ENCODE results near the gene CPNE8. TPM values are rescaled to one million over a fixed set of nuclear protein-coding genes. Genes with fewer than 3 reads are reported as not detected.

The CPNE8 gene
- total RNA-seq, 1 donor from 2014 or later, result 21.2 TPM

DNA sequence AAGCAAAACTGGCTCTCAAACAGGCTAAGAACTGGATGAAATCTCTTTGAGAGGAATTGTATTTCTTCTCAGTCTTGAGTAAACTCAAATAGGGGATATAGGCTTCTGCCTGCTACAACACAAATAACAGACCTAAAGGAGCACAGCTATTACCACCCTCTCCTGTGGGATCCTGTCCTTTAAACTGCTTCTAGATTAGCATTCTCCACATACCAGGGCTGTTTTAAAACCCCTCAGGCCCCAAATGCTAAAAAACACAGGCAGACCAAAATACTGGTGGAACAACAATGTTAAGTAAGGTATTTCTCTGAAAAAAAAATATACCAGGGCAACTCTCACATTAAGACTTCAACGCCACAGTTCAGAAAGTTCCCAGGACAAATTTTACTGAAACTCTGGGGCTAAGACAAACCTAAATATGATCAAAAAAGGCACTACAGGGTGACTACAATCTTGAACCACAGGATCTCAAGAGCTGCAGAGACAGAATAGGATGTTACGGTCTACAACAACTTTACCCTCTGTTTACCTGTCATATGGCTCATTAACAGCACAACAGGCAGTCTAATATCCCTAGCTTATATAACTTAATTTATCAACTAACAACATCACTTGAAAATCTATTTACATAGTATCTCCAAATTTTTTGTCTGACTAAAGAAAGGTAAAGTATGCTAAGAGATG, 7.2 kb downstream of the CPNE8 start:
- no peak for DNase-seq (ENCODE audit: extremely low read depth, low read depth, low spot score)

DNA sequence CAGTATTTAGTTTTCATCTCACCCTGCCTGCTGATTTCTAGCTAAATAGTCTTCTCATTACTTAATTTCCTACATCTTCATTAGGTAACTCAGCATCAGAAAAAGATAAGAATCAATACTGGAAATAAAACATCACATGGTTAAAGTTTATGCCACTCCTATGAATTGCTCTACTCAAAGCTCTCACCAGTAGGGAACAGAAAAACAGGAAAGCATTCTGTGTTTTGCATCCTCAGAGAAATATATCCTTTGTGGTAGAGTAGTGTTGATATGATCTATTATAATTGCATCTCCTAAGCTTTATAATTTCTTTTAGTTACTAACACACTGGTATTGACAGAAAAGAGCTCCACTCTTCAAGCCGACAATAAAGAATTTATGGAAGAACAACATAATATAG, 9.9 kb downstream of the CPNE8 start:
- no peak for DNase-seq (ENCODE audit: extremely low read depth, low read depth, low spot score)

DNA sequence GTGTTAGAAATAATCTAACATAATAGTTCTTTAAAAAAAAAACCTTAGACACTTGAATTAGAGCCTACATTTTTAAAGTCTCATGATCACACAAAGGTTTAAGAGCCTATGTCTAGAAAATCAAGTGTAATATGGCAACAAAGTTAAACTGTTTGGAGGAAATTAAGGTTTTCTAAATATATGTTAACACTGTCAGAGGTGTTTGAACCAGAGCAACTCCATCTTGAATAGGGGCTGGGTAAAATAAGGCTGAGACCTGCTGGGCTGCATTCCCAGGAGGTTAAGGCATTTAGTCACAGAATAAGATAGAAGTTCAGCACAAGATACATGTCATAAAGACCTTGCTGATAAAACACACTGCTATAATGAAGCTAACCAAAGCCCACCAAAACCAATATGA, 12.4 kb downstream of the CPNE8 start:
- DNase-seq (ENCODE audit: extremely low read depth, low read depth, low spot score), result no peak

DNA sequence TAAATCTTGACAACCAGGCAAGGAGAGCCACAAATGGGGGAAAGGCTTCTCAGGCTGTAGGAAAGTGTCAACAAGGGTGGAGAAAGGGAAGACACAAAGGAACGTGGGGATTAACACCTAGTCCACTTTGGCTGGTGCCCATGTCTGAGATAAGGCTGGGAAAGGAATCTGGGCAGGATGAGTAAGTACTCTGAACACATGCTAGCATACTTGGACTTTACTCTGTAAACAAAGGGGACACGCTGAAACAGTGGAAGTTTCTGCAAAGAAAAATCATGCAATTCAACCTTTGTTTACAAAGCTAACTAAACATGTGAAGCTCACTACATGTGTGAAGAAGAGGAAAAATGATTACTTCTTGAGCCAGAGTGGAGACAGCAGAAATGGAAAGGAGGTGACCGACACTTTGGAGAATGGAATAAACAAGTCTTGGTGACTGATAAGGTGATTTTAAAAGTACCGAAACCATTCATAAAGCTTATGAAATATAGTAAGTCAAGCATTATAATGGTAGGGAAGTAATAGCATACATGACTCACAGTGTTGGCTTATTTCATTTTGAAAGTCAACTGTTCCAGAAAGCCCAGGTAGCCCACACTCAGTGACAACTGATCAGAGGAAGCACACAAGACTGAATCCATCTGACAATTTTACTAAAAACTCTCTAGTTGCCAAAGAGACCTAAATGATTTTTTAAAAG, 13.2 kb downstream of the CPNE8 start:
- no peak for DNase-seq (ENCODE audit: extremely low read depth, low read depth, low spot score)

DNA sequence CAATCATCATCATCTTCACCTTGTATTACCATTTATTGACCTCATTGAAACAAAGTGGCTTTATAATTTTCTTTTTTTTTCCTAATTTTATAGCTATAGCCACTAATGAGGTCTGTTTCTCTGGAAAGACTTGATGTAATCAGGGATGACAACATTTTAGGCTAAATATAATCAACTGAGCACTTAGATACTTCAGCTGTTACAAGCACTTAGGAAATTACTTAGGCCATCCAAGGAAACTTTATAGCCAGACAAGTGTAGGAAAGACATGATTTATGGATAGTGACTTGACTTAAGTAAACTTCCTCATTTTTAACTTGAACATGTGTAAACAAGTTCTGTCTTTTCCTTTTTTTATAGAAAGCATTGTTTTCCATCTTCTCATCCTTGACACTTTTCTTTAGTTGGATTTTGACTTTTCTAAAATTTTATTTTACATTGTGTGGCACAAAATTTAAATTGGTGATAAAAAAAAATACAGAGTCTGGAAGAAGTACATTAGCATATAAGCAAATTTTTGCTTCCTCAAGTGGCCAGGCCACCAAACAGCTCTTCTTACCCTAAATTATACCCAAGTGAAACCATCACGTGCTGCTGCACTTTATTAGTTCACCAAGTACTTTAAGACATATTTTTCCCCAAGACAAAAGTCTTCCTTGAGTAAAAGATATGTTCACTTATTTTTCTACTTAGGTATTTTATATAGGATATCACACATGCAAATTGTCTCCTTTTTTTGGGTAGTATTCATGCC, 15.1 kb downstream of the CPNE8 start:
- no peak for DNase-seq (ENCODE audit: extremely low read depth, low read depth, low spot score)

DNA sequence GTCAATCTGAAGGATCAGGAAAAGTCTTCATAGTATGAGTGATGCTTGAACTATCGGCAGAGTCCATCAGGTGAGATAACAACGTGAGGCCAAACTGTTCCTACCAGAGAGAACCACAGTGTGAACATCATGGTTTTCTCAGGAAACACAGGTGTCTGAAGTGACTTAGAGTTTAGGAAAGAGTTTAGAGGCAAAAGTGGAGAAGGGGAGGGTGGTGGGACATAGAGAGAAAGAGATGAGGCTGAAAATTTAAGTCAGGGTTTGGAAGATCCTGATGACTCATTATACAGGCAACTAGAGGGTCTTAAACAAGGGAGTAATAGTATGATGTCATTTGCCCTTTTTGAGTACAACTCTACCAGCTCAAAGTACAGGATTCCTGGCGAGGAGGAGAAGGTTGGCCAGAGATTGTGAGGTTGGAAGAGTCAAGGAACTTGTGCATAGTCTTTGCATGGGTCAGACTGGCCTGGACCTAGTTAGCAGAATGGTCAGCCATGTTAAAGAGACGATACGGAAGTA, 16.0 kb downstream of the CPNE8 start:
- no peak for DNase-seq (ENCODE audit: extremely low read depth, low read depth, low spot score)

DNA sequence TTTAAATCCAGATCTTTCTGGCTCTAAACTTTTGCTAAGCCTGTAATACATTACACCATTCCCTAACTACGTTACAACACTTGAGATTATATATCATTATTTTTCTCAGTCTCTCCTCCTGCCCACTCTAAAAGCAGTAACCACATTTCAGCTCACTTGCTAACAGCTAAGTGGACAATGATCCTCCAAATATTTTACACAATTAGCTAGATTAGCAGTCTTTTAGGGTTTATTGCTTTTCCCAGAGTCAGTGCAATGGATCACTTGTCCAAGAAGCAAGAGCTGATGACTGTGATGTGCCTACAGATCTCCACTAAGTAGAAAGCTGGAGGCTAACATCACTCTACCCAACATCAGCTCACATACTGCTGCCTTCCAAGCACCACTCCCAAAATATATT, 17.6 kb downstream of the CPNE8 start:
- DNase-seq (ENCODE audit: extremely low read depth, low read depth, low spot score), result no peak

DNA sequence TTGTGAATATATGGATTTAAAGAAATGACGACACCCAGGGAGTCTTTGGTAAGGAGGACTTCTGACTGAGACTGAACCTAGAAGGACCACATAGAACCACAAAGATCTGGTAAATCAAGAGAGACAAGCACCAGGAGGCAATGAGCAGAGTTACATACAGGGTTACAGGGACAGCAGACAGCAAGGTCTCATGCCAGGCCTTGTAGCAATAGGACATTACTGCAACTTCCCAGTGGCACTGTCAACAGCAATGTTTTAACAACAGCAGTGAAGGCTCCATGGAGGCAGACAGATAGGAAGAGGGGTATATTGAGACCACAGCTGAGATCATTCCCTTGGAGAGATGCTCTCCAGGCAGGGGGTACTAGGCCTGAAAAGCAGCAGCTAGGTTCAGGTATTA, 18.5 kb downstream of the CPNE8 start:
- no peak for DNase-seq (ENCODE audit: extremely low read depth, low read depth, low spot score)

DNA sequence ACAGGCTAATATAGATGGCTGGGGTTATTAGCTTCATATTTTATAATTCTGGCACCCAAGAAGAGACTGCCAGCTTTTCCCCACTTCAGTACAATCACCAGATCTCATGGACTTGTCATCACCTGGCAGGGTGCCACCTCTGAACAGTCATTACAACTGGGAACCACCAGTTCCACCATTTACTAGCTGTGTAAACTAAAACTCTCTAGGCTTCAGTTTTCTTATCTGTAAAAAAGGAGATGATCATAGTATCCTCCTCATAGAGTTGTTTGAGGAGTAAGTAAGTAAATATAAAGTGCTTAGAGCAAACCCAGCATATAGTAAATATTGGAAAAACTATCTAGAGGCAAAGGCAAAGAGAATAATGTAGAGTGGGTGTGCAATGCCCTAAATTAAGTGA, 19.3 kb downstream of the CPNE8 start:
- DNase-seq (ENCODE audit: extremely low read depth, low read depth, low spot score), result no peak

DNA sequence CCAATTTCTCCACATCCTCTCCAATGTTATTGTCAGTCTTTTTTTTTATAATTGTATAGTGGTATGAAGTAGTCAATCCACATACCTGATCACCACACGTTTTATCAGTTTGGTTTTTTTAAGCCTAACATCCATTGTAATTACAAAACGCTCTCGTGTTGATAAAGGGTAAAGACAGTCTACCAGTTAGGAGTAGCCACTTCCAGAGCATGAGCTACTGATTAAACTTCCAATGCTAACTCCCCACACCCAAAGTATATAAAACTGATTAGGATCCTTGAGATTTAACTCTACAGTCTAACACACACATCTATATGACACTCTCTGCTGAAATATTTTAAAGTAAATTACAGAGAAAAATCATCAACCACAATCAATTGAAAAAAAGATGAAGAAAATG, 20.7 kb downstream of the CPNE8 start:
- no peak for DNase-seq (ENCODE audit: extremely low read depth, low read depth, low spot score)

DNA sequence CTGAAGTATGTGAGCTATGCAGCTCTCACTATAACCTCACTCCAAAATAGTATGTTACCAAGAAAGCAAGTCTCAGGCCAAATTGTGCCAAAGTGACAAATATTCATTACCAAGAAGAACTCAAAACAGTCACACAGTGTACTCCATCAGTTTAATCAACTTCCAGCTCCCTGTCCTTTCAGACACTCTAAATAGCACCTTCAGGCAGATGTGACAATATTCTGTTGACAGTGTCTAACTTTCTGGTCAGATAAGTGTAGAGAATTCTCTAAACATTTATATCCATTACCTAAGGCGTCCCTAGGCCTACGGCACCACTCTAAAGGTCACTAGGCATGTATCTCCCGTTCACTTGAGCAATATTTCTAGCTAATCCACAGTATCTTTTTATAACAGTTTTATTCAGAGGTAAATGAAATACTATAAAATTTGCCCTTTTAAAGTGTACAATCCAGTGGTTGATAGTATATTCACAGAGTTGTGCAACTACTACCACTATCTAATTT, 21.7 kb downstream of the CPNE8 start:
- no peak for DNase-seq (ENCODE audit: extremely low read depth, low read depth, low spot score)

DNA sequence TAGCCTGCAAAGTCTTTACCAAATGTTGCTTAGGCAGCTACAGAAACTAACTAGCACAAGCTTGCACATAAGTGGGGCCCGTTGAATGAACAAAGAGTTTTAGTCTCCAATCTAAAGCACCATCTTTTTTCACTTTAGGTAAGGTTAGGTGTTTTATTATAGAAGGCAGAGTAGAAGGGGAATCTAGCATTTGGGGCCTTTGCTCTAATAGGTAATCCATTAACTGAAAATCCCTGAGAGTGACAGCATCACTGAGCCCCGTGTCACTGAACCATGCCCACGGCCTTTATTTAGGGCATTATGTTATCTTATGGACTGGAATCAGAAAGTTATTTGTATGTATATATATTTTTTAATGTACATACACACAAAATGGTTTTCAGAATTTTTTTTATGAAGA, 25.1 kb downstream of the CPNE8 start:
- no peak for DNase-seq (ENCODE audit: extremely low read depth, low read depth, low spot score)

DNA sequence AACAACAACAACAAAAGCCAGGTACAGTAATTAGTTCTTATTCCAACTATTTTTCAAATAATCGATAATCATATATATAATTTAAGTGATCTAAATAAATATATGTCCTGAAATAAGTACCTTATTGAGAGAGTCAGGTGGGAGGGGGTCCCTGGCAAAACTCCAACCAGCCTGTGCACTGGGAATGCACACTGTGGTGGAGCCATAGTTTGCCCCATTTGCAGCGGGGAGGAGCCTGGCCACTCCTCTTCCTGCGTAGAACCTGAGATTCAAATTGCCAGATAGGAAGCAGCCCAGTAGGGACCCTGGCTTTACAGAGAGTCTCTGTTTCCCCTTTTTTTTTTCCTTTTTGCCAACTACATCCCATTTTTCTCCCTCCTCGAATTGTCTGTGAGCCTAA, 26.4 kb downstream of the CPNE8 start:
- DNase-seq (ENCODE audit: extremely low read depth, low read depth, low spot score), result no peak

DNA sequence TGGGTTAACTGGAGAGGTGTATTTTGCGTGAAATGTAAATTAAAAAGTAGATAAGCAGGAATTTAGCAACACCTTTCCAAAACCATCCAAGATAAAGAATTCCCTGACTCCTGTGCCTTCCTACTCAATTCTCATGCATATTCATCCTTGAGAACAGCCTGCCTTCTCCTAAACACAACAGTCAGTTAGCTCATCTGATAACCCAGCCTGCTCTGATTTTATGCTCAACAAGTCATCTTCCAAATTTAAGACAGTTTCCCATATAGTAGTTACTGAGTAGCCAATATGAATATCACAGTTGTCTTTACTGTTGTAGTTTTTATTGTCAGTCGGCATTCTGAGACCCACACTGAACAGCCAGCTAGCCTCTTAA, 27.1 kb downstream of the CPNE8 start:
- no peak for DNase-seq (ENCODE audit: extremely low read depth, low read depth, low spot score)

DNA sequence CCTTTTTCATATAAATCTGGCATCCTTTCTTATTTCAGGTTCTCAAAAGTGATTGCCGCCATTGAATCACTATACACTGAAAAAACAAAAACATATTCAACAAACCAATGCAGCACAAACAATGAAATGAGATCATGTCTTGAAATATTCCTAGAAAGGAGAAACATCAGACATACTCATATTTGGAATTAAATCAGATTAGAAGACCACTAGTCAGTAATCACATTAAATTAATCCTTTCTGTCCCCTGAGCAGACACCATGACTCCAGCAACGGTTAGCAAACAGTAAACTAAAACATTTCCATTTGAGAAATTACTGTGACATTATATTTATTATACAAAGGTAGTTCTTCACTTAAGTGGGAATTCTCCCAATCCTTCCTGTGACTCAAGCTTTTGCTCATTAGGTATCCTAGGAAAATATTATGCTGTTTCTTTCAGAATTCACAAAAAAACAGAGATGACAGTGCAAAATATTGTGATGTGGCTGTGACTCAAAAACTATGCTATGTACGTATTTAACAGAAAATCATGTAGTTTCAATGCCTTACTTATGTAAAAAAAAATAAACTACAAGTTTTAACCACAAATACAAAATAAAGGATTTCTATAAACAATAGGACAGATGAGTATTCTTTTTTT, 29.7 kb downstream of the CPNE8 start:
- DNase-seq (ENCODE audit: extremely low read depth, low read depth, low spot score), result peak; percentile 52

DNA sequence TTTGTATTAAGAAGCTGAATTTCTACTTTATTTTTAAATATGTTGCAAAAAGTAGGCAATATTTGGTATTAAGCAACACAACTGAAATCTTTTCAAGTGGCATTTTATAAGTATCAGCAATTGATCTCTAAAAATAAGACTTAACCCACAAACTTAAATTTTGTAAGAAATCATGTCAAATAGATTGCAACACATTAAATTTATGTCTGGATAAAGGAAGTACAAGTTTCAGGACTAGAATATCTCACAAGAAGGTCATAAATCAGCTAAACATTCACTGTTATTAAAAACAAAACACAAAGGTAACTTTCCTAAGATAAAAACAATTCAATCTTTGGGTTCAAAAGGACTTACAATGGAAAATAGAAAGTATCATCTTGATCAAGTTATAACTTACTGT, 32.8 kb downstream of the CPNE8 start:
- no peak for DNase-seq (ENCODE audit: extremely low read depth, low read depth, low spot score)

DNA sequence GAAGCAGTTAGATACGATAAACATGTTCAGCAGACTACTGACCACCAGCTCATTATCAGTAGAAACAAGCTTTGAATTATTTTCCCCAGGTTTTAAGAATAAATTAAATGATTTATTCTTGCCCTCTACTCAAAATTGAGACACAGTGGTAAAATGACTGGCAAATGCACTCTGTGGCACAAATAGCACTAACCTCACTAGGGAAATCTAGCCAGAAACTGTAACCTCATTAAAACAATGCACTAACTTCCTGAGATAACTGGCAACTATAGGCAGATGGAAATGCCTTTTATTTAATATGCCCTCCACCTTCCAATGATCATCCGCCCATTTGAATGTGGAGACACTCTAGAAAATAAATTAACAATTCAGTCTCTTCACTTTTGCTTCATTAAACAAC, 33.2 kb downstream of the CPNE8 start:
- no peak for DNase-seq (ENCODE audit: extremely low read depth, low read depth, low spot score)

DNA sequence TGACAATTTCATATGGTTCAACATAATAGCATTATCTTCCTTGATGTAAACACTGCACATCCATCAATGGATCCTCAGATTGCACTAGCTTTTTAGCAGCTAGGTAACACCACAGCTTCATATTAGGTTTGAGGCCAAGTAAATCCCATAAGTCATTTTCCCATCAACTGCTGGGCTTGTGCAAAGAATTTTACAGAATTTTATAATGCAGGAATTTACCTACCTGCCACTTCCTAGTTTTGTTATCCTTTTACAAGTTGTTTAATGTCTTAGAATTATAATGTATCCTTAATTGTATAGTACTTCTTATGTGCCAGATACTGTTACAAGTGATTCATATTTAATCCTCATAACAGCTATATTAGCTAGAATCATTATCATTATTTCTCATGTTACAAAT, 36.4 kb downstream of the CPNE8 start:
- no peak for DNase-seq (ENCODE audit: extremely low read depth, low read depth, low spot score)

DNA sequence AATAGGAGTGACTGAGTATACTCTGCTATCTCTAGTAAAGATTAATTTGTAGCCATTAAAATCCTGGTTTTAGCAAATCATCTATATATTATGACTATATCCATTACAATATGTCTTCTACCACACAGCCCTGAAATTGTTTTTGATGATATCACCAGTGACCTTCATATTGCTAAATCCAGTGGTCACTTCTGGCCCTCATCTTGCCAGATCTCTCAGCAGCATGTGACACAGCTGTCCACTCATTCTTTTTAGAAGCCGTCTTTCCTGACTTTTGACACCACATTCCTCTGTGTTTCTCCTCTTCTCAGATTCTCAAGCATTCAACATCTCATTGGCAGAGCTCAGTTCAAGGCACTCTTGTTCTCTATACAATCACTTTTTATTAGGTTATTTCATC, 54.9 kb downstream of the CPNE8 start:
- DNase-seq (ENCODE audit: extremely low read depth, low read depth, low spot score), result no peak

DNA sequence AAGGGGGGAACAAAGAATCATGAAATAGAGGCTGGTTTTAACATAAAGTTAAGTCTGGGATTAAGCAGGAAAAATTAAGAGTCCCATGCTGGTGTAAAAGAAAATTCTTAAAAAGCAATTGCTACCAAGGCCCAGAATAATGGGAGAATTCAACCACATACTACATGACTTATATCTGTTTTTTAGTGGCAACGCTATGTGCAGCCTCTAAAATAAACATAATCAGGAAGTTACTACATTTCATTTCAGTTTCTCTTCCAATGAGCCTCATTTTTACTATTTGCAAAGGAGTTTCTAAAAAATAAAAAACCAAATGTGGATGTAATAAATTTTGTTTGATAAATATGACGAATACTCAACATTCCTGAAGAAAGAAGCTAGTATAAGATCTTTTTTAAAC, 58.1 kb downstream of the CPNE8 start:
- no peak for DNase-seq (ENCODE audit: extremely low read depth, low read depth, low spot score)

DNA sequence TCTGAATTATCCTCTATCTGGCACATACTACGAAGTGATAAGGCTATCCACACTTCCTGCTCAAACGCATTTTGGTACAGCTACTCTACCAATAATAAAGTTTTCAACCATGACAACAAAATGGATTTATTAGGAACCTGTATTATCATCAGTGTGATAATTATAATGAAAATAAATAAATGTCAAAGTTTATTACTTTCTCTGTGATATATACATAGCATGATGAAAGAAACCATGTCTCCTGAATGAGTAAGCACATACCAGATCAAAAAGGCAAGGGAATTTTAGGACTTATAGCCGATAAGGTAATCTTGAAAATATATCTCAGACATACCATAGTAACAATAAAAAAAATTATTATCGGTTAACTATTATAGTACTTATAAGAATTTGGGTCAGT, 61.1 kb downstream of the CPNE8 start:
- no peak for DNase-seq (ENCODE audit: extremely low read depth, low read depth, low spot score)

Measured in glomerular endothelial cell (primary cell).